ENCODE results near the gene TSPEAR. TPM values are rescaled to one million over a fixed set of nuclear protein-coding genes. Genes with fewer than 3 reads are reported as not detected.

Gene TSPEAR
- total RNA-seq, 1 experiment from 2014 or later = 0.32 TPM

GRCh38 chr21:44734841-44735240 is 23.5 kb upstream of the TSPEAR start:
- no peaks in the 10 kb centered on the region for H3K27me3 ChIP-seq (replicated peaks; ENCODE audit: control insufficient read depth, insufficient read depth, low read length)
- no peak overlapping the region for H3K4me3 ChIP-seq (ENCODE audit: low read depth, low read length)
- no peaks in the 10 kb centered on the region for H3K36me3 ChIP-seq (ENCODE audit: control insufficient read depth, insufficient read depth, low read length)
- BruUV-seq (replicated peaks) = no TSS peak
- Mint-ChIP-seq H3K27ac (ENCODE audit: unreplicated experiment) (no peak overlapping the region), H3K27me3 (ENCODE audit: insufficient read depth, unreplicated experiment) (peaks cover 6% of the 10 kb centered on the region), H3K4me3 (ENCODE audit: unreplicated experiment) (no peak overlapping the region), H3K9me3 (ENCODE audit: unreplicated experiment) (no peaks in the 10 kb centered on the region), H3K36me3 (ENCODE audit: insufficient read depth, unreplicated experiment) (no peaks in the 10 kb centered on the region), H3K4me1 (ENCODE audit: low read depth, unreplicated experiment) (no peaks in the 10 kb centered on the region)
- no peak for DNase-seq
- ChIA-PET POLR2A (no interaction called here), CTCF (no interaction called here)
- no peaks in the 10 kb centered on the region for H3K9me3 ChIP-seq
- intact Hi-C loops (cut with micrococcal nuclease; ENCODE audit: unreplicated experiment) = no loop called here
- TF ChIP-seq, protein P1, sequence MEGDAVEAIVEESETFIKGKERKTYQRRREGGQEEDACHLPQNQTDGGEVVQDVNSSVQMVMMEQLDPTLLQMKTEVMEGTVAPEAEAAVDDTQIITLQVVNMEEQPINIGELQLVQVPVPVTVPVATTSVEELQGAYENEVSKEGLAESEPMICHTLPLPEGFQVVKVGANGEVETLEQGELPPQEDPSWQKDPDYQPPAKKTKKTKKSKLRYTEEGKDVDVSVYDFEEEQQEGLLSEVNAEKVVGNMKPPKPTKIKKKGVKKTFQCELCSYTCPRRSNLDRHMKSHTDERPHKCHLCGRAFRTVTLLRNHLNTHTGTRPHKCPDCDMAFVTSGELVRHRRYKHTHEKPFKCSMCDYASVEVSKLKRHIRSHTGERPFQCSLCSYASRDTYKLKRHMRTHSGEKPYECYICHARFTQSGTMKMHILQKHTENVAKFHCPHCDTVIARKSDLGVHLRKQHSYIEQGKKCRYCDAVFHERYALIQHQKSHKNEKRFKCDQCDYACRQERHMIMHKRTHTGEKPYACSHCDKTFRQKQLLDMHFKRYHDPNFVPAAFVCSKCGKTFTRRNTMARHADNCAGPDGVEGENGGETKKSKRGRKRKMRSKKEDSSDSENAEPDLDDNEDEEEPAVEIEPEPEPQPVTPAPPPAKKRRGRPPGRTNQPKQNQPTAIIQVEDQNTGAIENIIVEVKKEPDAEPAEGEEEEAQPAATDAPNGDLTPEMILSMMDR (IDR thresholded peaks at IDR 0.05; ENCODE audit: insufficient read depth in 1 of 2, low read depth in 1 of 2, low read length in 1 of 2, severe bottlenecking in 1 of 2, unreplicated experiment in 1 of 2) = no peak
- H3K4me1 ChIP-seq = no peaks in the 10 kb centered on the region

DNA sequence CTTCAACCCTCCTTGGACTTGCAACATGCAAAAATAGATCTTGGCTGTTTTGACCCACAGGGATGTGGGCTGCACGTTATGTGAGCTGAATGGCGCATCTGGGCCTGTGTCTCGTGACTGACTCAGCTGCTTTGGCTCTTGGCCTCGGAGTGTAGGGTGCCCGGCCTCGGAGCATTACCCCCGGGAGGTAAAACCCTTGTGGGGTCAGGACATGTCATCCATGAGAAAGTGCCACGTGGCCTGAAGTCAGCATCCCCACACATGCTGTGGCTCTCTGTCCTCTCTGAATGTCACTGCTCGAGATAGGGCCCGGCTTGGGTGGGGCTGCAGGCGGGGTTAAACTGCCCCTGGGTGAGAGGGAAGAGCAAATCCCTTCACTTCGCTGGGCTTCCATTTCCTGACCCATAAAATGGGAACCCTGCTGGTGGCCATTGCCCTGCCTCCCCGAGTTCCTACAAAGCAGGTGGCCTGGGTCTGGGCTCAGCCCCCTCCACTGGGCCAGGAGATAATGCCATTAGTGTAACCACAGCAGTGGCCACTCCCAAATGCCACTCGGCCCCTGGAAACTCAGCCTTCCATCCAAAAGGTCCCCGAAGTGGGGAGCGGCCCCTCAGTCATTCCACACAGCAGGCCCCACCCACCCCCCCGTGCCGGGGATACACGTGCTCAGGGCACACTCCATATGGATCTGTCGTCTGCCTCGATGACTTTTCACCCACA is 22.8 kb upstream of the TSPEAR start:
- no peak for DNase-seq
- Mint-ChIP-seq H3K27me3 (ENCODE audit: insufficient read depth, unreplicated experiment) (peaks cover 6% of the 10 kb centered on the region), H3K4me3 (ENCODE audit: unreplicated experiment) (no peak overlapping the region), H3K9me3 (ENCODE audit: unreplicated experiment) (no peaks in the 10 kb centered on the region), H3K4me1 (ENCODE audit: low read depth, unreplicated experiment) (no peaks in the 10 kb centered on the region), H3K36me3 (ENCODE audit: insufficient read depth, unreplicated experiment) (no peaks in the 10 kb centered on the region), H3K27ac (ENCODE audit: unreplicated experiment) (no peak overlapping the region)
- Histone ChIP-seq H3K27me3 (replicated peaks; ENCODE audit: control insufficient read depth, insufficient read depth, low read length) (no peaks in the 10 kb centered on the region), H3K4me1 (no peaks in the 10 kb centered on the region), H3K9me3 (no peaks in the 10 kb centered on the region), H3K36me3 (ENCODE audit: control insufficient read depth, insufficient read depth, low read length) (no peaks in the 10 kb centered on the region), H3K4me3 (ENCODE audit: low read depth, low read length) (no peak overlapping the region)
- TF ChIP-seq, protein P1 (IDR thresholded peaks at IDR 0.05; ENCODE audit: insufficient read depth in 1 of 2, low read depth in 1 of 2, low read length in 1 of 2, severe bottlenecking in 1 of 2, unreplicated experiment in 1 of 2) = no peak
- ChIA-PET POLR2A (no interaction called here), CTCF (interaction anchor here (0.9 to 1.3 kb wide), 2 partner anchors 8 to 224 kb away, joined by 3 read pairs; no protein-coding TSS in a partner anchor)
- BruUV-seq (replicated peaks) = no TSS peak
- intact Hi-C loops (cut with micrococcal nuclease; ENCODE audit: unreplicated experiment) = no loop called here

- H3K4me1 Mint-ChIP-seq (ENCODE audit: low read depth, unreplicated experiment) = no peaks in the 10 kb centered on the region
- H3K4me3 Mint-ChIP-seq (ENCODE audit: unreplicated experiment) = no peak overlapping the region
- no TSS peak for BruUV-seq (replicated peaks)
- Histone ChIP-seq H3K4me1 (no peaks in the 10 kb centered on the region), H3K9me3 (no peaks in the 10 kb centered on the region), H3K27me3 (replicated peaks; ENCODE audit: control insufficient read depth, insufficient read depth, low read length) (no peaks in the 10 kb centered on the region), H3K4me3 (ENCODE audit: low read depth, low read length) (no peak overlapping the region), H3K36me3 (ENCODE audit: control insufficient read depth, insufficient read depth, low read length) (no peaks in the 10 kb centered on the region)
- TF ChIP-seq, protein P1 (IDR thresholded peaks at IDR 0.05; ENCODE audit: insufficient read depth in 1 of 2, low read depth in 1 of 2, low read length in 1 of 2, severe bottlenecking in 1 of 2, unreplicated experiment in 1 of 2) = no peak
- ChIA-PET POLR2A (no interaction called here), CTCF (interaction anchor here (1.3 kb wide), 1 partner anchor 10 kb away, joined by 3 read pairs; no protein-coding TSS in a partner anchor)
- intact Hi-C loops (cut with micrococcal nuclease; ENCODE audit: unreplicated experiment) = no loop called here
- H3K27ac Mint-ChIP-seq (ENCODE audit: unreplicated experiment) = no peak overlapping the region
- DNase-seq = no peak
- H3K36me3 Mint-ChIP-seq (ENCODE audit: insufficient read depth, unreplicated experiment) = no peaks in the 10 kb centered on the region
- no peaks in the 10 kb centered on the region for H3K9me3 Mint-ChIP-seq (ENCODE audit: unreplicated experiment)
- H3K27me3 Mint-ChIP-seq (ENCODE audit: insufficient read depth, unreplicated experiment) = peaks cover 6% of the 10 kb centered on the region
Observed at GRCh38 chr21:44732956-44733355, 21.6 kb upstream of the TSPEAR start.

Measured in Caco-2 (cell line).